Raji (cell line): ENCODE results near the gene FRAS1.

Source experiments
- POLR2A ChIP-seq: IDR thresholded peaks from 2 replicates; pipeline ENCODE4 v1.6.1; 2011; ENCODE audit warnings: low read depth, low read length, control low read depth; ENCODE audit not compliant: insufficient read depth

FRAS1 gene

GRCh38 chr4:78318126-78318525 lies 261.0 kb downstream of the FRAS1 start:
- TF ChIP-seq POLR2A = no peak

- no peak for TF ChIP-seq POLR2A
Observed at GRCh38 chr4:78320349-78320935, 263.3 kb downstream of the FRAS1 start.

GRCh38 chr4:78322032-78322431 lies 264.9 kb downstream of the FRAS1 start:
- TF ChIP-seq POLR2A = no peak

- no peak for TF ChIP-seq POLR2A
Observed at GRCh38 chr4:78323439-78323838, 266.3 kb downstream of the FRAS1 start.

- no peak for TF ChIP-seq POLR2A
Observed at GRCh38 chr4:78324625-78325024, 267.5 kb downstream of the FRAS1 start.

GRCh38 chr4:78325271-78326157 lies 268.4 kb downstream of the FRAS1 start:
- TF ChIP-seq POLR2A = no peak

GRCh38 chr4:78331186-78331585 lies 274.1 kb downstream of the FRAS1 start:
- TF ChIP-seq POLR2A = no peak

GRCh38 chr4:78331965-78332364 lies 274.8 kb downstream of the FRAS1 start:
- no peak for TF ChIP-seq POLR2A

- TF ChIP-seq POLR2A = no peak
Observed at GRCh38 chr4:78332976-78333375, 275.9 kb downstream of the FRAS1 start.

- TF ChIP-seq POLR2A = no peak
Observed at GRCh38 chr4:78336093-78336943, 279.2 kb downstream of the FRAS1 start.

GRCh38 chr4:78337244-78338020 lies 280.3 kb downstream of the FRAS1 start:
- no peak for TF ChIP-seq POLR2A

- TF ChIP-seq POLR2A = no peak
Observed at GRCh38 chr4:78342125-78342524, 285.0 kb downstream of the FRAS1 start.

- TF ChIP-seq POLR2A = no peak
Observed at GRCh38 chr4:78343682-78344081, 286.6 kb downstream of the FRAS1 start.

GRCh38 chr4:78345237-78345636 lies 288.1 kb downstream of the FRAS1 start:
- no peak for TF ChIP-seq POLR2A

GRCh38 chr4:78346222-78346621 lies 289.1 kb downstream of the FRAS1 start:
- TF ChIP-seq POLR2A = no peak
